ENCODE results near the gene NRXN3.

The NRXN3 gene

GRCh38 chr14:78595797-78596196, 425.6 kb downstream of the NRXN3 start:
- no peak overlapping the region for H3K4me3 ChIP-seq (ENCODE audit: low read length)
- DNase-seq (ENCODE audit: low read depth, low spot score): peak; percentile 20

- DNase-seq (ENCODE audit: low read depth, low spot score): peak; percentile 43
- H3K4me3 ChIP-seq (ENCODE audit: low read length): no peak overlapping the region
Measured at GRCh38 chr14:78598046-78598920, 428.1 kb downstream of the NRXN3 start.

GRCh38 chr14:78605025-78605762, 435.0 kb downstream of the NRXN3 start:
- DNase-seq (ENCODE audit: low read depth, low spot score): peak; percentile 8
- H3K4me3 ChIP-seq (ENCODE audit: low read length): no peak overlapping the region

GRCh38 chr14:78605897-78606500, 435.8 kb downstream of the NRXN3 start:
- DNase-seq (ENCODE audit: low read depth, low spot score): no peak
- no peak overlapping the region for H3K4me3 ChIP-seq (ENCODE audit: low read length)

- no peak overlapping the region for H3K4me3 ChIP-seq (ENCODE audit: low read length)
- peak; percentile 8 for DNase-seq (ENCODE audit: low read depth, low spot score)
Measured at GRCh38 chr14:78608998-78609787, 439.0 kb downstream of the NRXN3 start.

- H3K4me3 ChIP-seq (ENCODE audit: low read length): no peak overlapping the region
- DNase-seq (ENCODE audit: low read depth, low spot score): no peak
Measured at GRCh38 chr14:78610994-78611393, 440.8 kb downstream of the NRXN3 start.

- H3K4me3 ChIP-seq (ENCODE audit: low read length): no peak overlapping the region
- peak; percentile 7 for DNase-seq (ENCODE audit: low read depth, low spot score)
Measured at GRCh38 chr14:78611796-78612571, 441.8 kb downstream of the NRXN3 start.

GRCh38 chr14:78612666-78613065, 442.5 kb downstream of the NRXN3 start:
- DNase-seq (ENCODE audit: low read depth, low spot score): no peak
- H3K4me3 ChIP-seq (ENCODE audit: low read length): no peak overlapping the region

- no peak for DNase-seq (ENCODE audit: low read depth, low spot score)
- H3K4me3 ChIP-seq (ENCODE audit: low read length): no peak overlapping the region
Measured at GRCh38 chr14:78614593-78614992, 444.4 kb downstream of the NRXN3 start.

GRCh38 chr14:78617735-78618134, 447.6 kb downstream of the NRXN3 start:
- no peak for DNase-seq (ENCODE audit: low read depth, low spot score)
- no peak overlapping the region for H3K4me3 ChIP-seq (ENCODE audit: low read length)

- no peak for DNase-seq (ENCODE audit: low read depth, low spot score)
Measured at GRCh38 chr14:78618368-78618767, 448.2 kb downstream of the NRXN3 start.

GRCh38 chr14:78627114-78627513, 456.9 kb downstream of the NRXN3 start:
- DNase-seq (ENCODE audit: low read depth, low spot score): no peak
- H3K4me3 ChIP-seq (ENCODE audit: low read length): no peak overlapping the region

More at GRCh38 chr14:78618368-78618767, 448.2 kb downstream of the NRXN3 start:
- no peak overlapping the region for H3K4me3 ChIP-seq (ENCODE audit: low read length)

- no peak for DNase-seq (ENCODE audit: low read depth, low spot score)
- no peak overlapping the region for H3K4me3 ChIP-seq (ENCODE audit: low read length)
Measured at GRCh38 chr14:78631551-78631950, 461.4 kb downstream of the NRXN3 start.

- no peak for DNase-seq (ENCODE audit: low read depth, low spot score)
- no peak overlapping the region for H3K4me3 ChIP-seq (ENCODE audit: low read length)
Measured at GRCh38 chr14:78633752-78634151, 463.6 kb downstream of the NRXN3 start.

- DNase-seq (ENCODE audit: low read depth, low spot score): no peak
Measured at GRCh38 chr14:78637489-78637888, 467.3 kb downstream of the NRXN3 start.

GRCh38 chr14:78637908-78638475, 467.8 kb downstream of the NRXN3 start:
- H3K4me3 ChIP-seq (ENCODE audit: low read length): no peak overlapping the region
- DNase-seq (ENCODE audit: low read depth, low spot score): no peak

More at GRCh38 chr14:78637489-78637888, 467.3 kb downstream of the NRXN3 start:
- H3K4me3 ChIP-seq (ENCODE audit: low read length): no peak overlapping the region

- no peak overlapping the region for H3K4me3 ChIP-seq (ENCODE audit: low read length)
- DNase-seq (ENCODE audit: low read depth, low spot score): no peak
Measured at GRCh38 chr14:78638926-78639325, 468.8 kb downstream of the NRXN3 start.
